A673 (cell line): ENCODE results near the gene ZNF580.

Experiments
- EZH2 ChIP-seq: fragments of 200-600 bp; sonication (generic); IDR thresholded peaks from 2 replicates; pipeline ENCODE4 v1.6.1; 2017; ENCODE audit warnings: borderline replicate concordance, low read depth, mild to moderate bottlenecking, mixed read lengths, antibody characterized with exemption, low read length; ENCODE audit not compliant: poor library complexity, severe bottlenecking
- TF ChIP-seq, protein P1 (sequence below): fragments of 300-800, 200-600 bp; sonication (generic); conservative IDR thresholded peaks from 2 replicates; pipeline ENCODE4 v1.5.1; 2017; ENCODE audit warnings: low read depth, mild to moderate bottlenecking, antibody characterized with exemption, low read length, moderate library complexity, mixed read lengths

DNA sequence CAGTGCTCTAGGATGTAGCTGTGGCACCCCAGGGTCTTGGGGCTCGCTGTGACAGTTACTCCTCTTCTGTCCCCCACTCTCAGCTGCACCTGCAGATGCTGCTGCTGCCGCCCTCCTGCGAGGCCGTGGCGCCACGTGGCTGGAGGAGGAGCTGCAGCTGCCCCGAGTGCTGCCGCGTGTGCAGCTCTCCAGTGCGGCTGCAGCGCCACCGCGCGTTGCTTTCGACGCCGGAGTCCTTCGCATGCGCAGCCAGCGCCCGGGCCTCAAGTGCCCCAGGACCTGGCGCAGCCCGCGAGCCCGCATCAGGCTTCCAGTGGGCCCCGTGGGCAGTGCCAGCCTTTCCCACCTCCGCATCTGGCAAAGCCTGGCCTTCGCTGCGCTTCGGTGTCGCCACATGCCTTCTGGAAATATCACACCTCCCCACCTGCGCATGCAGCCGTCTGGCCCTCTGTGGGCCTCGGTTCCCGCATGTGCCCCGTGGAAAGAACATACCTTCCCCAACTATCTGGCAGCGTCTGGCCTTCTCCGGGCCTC is 692 bp upstream of the ZNF580 start:
- TF ChIP-seq, protein P1, sequence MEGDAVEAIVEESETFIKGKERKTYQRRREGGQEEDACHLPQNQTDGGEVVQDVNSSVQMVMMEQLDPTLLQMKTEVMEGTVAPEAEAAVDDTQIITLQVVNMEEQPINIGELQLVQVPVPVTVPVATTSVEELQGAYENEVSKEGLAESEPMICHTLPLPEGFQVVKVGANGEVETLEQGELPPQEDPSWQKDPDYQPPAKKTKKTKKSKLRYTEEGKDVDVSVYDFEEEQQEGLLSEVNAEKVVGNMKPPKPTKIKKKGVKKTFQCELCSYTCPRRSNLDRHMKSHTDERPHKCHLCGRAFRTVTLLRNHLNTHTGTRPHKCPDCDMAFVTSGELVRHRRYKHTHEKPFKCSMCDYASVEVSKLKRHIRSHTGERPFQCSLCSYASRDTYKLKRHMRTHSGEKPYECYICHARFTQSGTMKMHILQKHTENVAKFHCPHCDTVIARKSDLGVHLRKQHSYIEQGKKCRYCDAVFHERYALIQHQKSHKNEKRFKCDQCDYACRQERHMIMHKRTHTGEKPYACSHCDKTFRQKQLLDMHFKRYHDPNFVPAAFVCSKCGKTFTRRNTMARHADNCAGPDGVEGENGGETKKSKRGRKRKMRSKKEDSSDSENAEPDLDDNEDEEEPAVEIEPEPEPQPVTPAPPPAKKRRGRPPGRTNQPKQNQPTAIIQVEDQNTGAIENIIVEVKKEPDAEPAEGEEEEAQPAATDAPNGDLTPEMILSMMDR = peak; percentile 58
- no peak for TF ChIP-seq EZH2
